ENCODE results near the gene BLOC1S6.
A peak's percentile ranks its signal among the peaks of the same experiment; 100 is the strongest.

The BLOC1S6 gene

GRCh38 chr15:45587095-45587862, at the start of gene BLOC1S6:
Gene BLOC1S6 (plus strand): TSS chr15:45587379. CDS start chr15:45587444, 65 bp downstream.
- peak; percentile 74 for DNase-seq (ENCODE audit: low read depth, low spot score)

- no peak for DNase-seq (ENCODE audit: low read depth, low spot score)
Observed at GRCh38 chr15:45539680-45540079, 47.5 kb upstream of the BLOC1S6 start.

- no peak for DNase-seq (ENCODE audit: low read depth, low spot score)
Observed at GRCh38 chr15:45540531-45540930, 46.6 kb upstream of the BLOC1S6 start.

GRCh38 chr15:45543051-45543450, 44.1 kb upstream of the BLOC1S6 start:
- no peak for DNase-seq (ENCODE audit: low read depth, low spot score)

- no peak for DNase-seq (ENCODE audit: low read depth, low spot score)
Observed at GRCh38 chr15:45544266-45545023, 42.7 kb upstream of the BLOC1S6 start.

GRCh38 chr15:45546789-45547188, 40.4 kb upstream of the BLOC1S6 start:
- DNase-seq (ENCODE audit: low read depth, low spot score) = no peak

- DNase-seq (ENCODE audit: low read depth, low spot score) = no peak
Observed at GRCh38 chr15:45548753-45549520, 38.2 kb upstream of the BLOC1S6 start.

GRCh38 chr15:45549541-45550220, 37.5 kb upstream of the BLOC1S6 start:
- DNase-seq (ENCODE audit: low read depth, low spot score) = no peak

- DNase-seq (ENCODE audit: low read depth, low spot score) = no peak
Observed at GRCh38 chr15:45550436-45550835, 36.7 kb upstream of the BLOC1S6 start.

GRCh38 chr15:45551676-45552075, 35.5 kb upstream of the BLOC1S6 start:
- DNase-seq (ENCODE audit: low read depth, low spot score) = no peak

- no peak for DNase-seq (ENCODE audit: low read depth, low spot score)
Observed at GRCh38 chr15:45555934-45556608, 31.1 kb upstream of the BLOC1S6 start.

- no peak for DNase-seq (ENCODE audit: low read depth, low spot score)
Observed at GRCh38 chr15:45572617-45573016, 14.6 kb upstream of the BLOC1S6 start.

- no peak for DNase-seq (ENCODE audit: low read depth, low spot score)
Observed at GRCh38 chr15:45573961-45574629, 13.1 kb upstream of the BLOC1S6 start.

GRCh38 chr15:45581919-45582318, 5.3 kb upstream of the BLOC1S6 start:
- no peak for DNase-seq (ENCODE audit: low read depth, low spot score)

GRCh38 chr15:45583731-45584639, 3.2 kb upstream of the BLOC1S6 start:
- no peak for DNase-seq (ENCODE audit: low read depth, low spot score)

- DNase-seq (ENCODE audit: low read depth, low spot score) = no peak
Observed at GRCh38 chr15:45585069-45585791, 1.9 kb upstream of the BLOC1S6 start.

- no peak for DNase-seq (ENCODE audit: low read depth, low spot score)
Observed at GRCh38 chr15:45586125-45586524, 1.1 kb upstream of the BLOC1S6 start.

GRCh38 chr15:45586601-45587094, 531 bp upstream of the BLOC1S6 start:
- DNase-seq (ENCODE audit: low read depth, low spot score) = no peak

- DNase-seq (ENCODE audit: low read depth, low spot score) = no peak
Observed at GRCh38 chr15:45587863-45588170, 638 bp downstream of the BLOC1S6 start.

Measured in activated CD4-positive, CD25-positive, alpha-beta regulatory T cell treated with anti-CD3 and anti-CD28 coated beads, Interleukin-2, amount 50 U/mL, for 16 hours (primary cell).